GM19463 (cell line): Measurements from ENCODE around the gene TOMM7.
"Not testable (repeated sequence)": the region's sequence is repeated elsewhere in the genome, so short reads cannot be mapped to it uniquely, and the experiment has no call there.

Experiments
- ATAC-seq: cut with Tn5 transposase; IDR thresholded peaks from one replicate; pipeline ENCODE4 v1.9.1; 2021; ENCODE audit warnings: mild to moderate bottlenecking, moderate library complexity; ENCODE audit not compliant: unreplicated experiment

Gene TOMM7

GRCh38 chr7:22790640-22791039 lies 32.0 kb downstream of the TOMM7 start:
- ATAC-seq, result not testable (repeated sequence)

- no peak for ATAC-seq
Observed at GRCh38 chr7:22787951-22788350, 34.7 kb downstream of the TOMM7 start.

GRCh38 chr7:22786290-22786932 lies 36.2 kb downstream of the TOMM7 start:
- no peak for ATAC-seq

- no peak for ATAC-seq
Observed at GRCh38 chr7:22784346-22784745, 38.3 kb downstream of the TOMM7 start.

- ATAC-seq, result no peak
Observed at GRCh38 chr7:22783421-22783820, 39.2 kb downstream of the TOMM7 start.

GRCh38 chr7:22782616-22783232 lies 39.9 kb downstream of the TOMM7 start:
- peak; percentile 79 for ATAC-seq

GRCh38 chr7:22781230-22781711 lies 41.4 kb downstream of the TOMM7 start:
- ATAC-seq, result no peak

GRCh38 chr7:22779730-22780323 lies 42.8 kb downstream of the TOMM7 start:
- not testable (repeated sequence) for ATAC-seq

- ATAC-seq, result no peak
Observed at GRCh38 chr7:22776964-22777363, 45.7 kb downstream of the TOMM7 start.

- no peak for ATAC-seq
Observed at GRCh38 chr7:22772885-22773284, 49.8 kb downstream of the TOMM7 start.

GRCh38 chr7:22771872-22772228 lies 50.8 kb downstream of the TOMM7 start:
- no peak for ATAC-seq

- ATAC-seq, result no peak
Observed at GRCh38 chr7:22771194-22771871, 51.3 kb downstream of the TOMM7 start.

GRCh38 chr7:22765609-22766008 lies 57.0 kb downstream of the TOMM7 start:
- peak; percentile 76 for ATAC-seq
